Thyroid gland (tissue), 4 donors: ENCODE data around the gene MRPL14.

ENCODE experiments used
- POLR2A ChIP-seq, 2 donors: fragments of 450-650 bp; IDR thresholded peaks; one replicate each; pipeline ENCODE4 v1.6.1; 2017; ENCODE audit warnings: antibody characterized with exemption in 2 of 2, mild to moderate bottlenecking in 2 of 2, moderate library complexity in 1 of 2
- TF ChIP-seq, protein P1 (sequence below), 6 experiments: fragments of 200-600 bp in 3 of 6; fragments of 450-650 bp in 3 of 6; sonication (generic) in 3 of 6; IDR thresholded peaks; one replicate each; pipeline ENCODE4 v1.5.1; 2016 to 2019; ENCODE audit warnings: antibody characterized with exemption in 6 of 6, mild to moderate bottlenecking in 2 of 6, inconsistent platforms in 1 of 6, moderate library complexity in 1 of 6

DNA sequence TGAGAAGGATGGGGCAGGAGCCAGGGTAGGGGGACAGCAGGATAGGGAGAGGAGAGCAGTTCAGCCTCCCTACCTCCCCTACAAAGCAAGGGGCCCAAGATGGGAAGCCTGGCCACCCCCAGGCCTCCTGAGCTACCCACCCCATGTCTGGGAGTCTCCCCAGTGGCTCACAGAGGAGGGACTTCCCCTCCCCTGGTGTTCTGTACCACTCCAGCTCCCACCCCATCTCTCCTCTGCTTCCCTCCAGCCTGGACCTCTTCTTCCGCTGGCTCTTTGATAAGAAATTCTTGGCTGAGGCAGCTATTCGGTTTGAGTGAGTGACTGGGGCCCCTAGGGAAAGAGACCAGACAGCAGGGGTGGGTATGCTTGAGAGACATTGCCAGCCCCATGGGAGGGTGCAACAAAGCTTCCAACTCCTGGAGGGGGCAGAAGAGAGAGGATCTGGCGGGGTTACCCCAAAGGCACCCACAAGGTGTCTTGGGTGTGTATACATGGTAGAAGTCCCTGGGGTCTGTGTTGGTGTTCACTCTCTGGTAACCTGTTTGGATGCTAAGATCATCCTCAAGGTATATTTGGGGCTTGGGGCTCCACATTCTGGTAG, 23.2 kb upstream of the MRPL14 start:
- TF ChIP-seq, protein P1, sequence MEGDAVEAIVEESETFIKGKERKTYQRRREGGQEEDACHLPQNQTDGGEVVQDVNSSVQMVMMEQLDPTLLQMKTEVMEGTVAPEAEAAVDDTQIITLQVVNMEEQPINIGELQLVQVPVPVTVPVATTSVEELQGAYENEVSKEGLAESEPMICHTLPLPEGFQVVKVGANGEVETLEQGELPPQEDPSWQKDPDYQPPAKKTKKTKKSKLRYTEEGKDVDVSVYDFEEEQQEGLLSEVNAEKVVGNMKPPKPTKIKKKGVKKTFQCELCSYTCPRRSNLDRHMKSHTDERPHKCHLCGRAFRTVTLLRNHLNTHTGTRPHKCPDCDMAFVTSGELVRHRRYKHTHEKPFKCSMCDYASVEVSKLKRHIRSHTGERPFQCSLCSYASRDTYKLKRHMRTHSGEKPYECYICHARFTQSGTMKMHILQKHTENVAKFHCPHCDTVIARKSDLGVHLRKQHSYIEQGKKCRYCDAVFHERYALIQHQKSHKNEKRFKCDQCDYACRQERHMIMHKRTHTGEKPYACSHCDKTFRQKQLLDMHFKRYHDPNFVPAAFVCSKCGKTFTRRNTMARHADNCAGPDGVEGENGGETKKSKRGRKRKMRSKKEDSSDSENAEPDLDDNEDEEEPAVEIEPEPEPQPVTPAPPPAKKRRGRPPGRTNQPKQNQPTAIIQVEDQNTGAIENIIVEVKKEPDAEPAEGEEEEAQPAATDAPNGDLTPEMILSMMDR (IDR thresholded peaks at IDR 0.05) = no peak
- no peak for TF ChIP-seq POLR2A (IDR thresholded peaks at IDR 0.05)
